HepG2 (cell line): ENCODE data around the gene PACRGL. TPM values are rescaled to one million over a fixed set of nuclear protein-coding genes. Genes with fewer than 3 reads are reported as not detected.

Source experiments
- ATF3 ChIP-seq: sonication (generic); formaldehyde crosslinking; IDR thresholded peaks from 2 replicates; pipeline ENCODE4 v1.4.0; 2020; ENCODE audit warnings: missing genetic modification reagents
- FOXP4 ChIP-seq: sonication (generic); formaldehyde crosslinking; IDR thresholded peaks from 2 replicates; pipeline ENCODE4 v1.4.0; 2020; ENCODE audit warnings: missing genetic modification reagents
- HHEX ChIP-seq: IDR thresholded peaks from 2 replicates; pipeline ENCODE4 v1.6.1; 2016; ENCODE audit warnings: control low read depth
- HNF4A ChIP-seq: sonication (generic); formaldehyde crosslinking; IDR thresholded peaks from 2 replicates; pipeline ENCODE4 v1.4.0; 2020; ENCODE audit warnings: missing genetic modification reagents
- HNRNPUL1 ChIP-seq: fragments of 200-400 bp; formaldehyde crosslinking; IDR thresholded peaks from 2 replicates; pipeline ENCODE4 v1.6.1; 2017; ENCODE audit warnings: low read depth, mild to moderate bottlenecking, low read length, moderate library complexity
- MEIS2 ChIP-seq: sonication (generic); formaldehyde crosslinking; IDR thresholded peaks from 2 replicates; pipeline ENCODE4 v1.9.0; 2021; ENCODE audit warnings: mild to moderate bottlenecking, missing genetic modification reagents
- NFRKB ChIP-seq: fragments of 450-650 bp; IDR thresholded peaks from 2 replicates; pipeline ENCODE4 v1.6.1; 2017
- PAXIP1 ChIP-seq: sonication (generic); formaldehyde crosslinking; conservative IDR thresholded peaks from 2 replicates; pipeline ENCODE4 v1.4.0; 2020; ENCODE audit warnings: mild to moderate bottlenecking, missing genetic modification reagents, moderate library complexity
- PRDM15 ChIP-seq: sonication (generic); formaldehyde crosslinking; IDR thresholded peaks from 2 replicates; pipeline ENCODE4 v1.4.0; 2020; ENCODE audit warnings: missing genetic modification reagents
- RFXAP ChIP-seq: sonication (generic); formaldehyde crosslinking; IDR thresholded peaks from 2 replicates; pipeline ENCODE4 v1.4.0; 2020; ENCODE audit warnings: missing genetic modification reagents, borderline replicate concordance
- TFDP2 ChIP-seq: sonication (generic); formaldehyde crosslinking; IDR thresholded peaks from 2 replicates; pipeline ENCODE4 v1.4.0; 2020; ENCODE audit warnings: missing genetic modification reagents
- ZNF280B ChIP-seq: sonication (generic); formaldehyde crosslinking; IDR thresholded peaks from 2 replicates; pipeline ENCODE4 v1.5.0; 2020; ENCODE audit warnings: missing genetic modification reagents, mild to moderate bottlenecking, borderline replicate concordance
- ZNF362 ChIP-seq: sonication (generic); formaldehyde crosslinking; IDR thresholded peaks from 2 replicates; pipeline ENCODE4 v1.4.0; 2020; ENCODE audit warnings: missing genetic modification reagents, mild to moderate bottlenecking, borderline replicate concordance
- ZNF672 ChIP-seq: sonication (generic); formaldehyde crosslinking; IDR thresholded peaks from 2 replicates; pipeline ENCODE4 v1.8.1; 2022; ENCODE audit warnings: missing genetic modification reagents
- polyA plus RNA-seq, 8 experiments: library from polyadenylated mRNA; depleted of rRNA in 3 of 8; stranded (reverse) in 7 of 8; unstranded in 1 of 8; fragments of >200 nt; fragmentation: Illumina TruSeq in 4 of 8; extraction: Trizol in 4 of 8; gene quantifications; 2 replicates each; pipeline versions ENCODE4 v1.2.1 to v1.2.3, GENCODE V29; 2011 to 2016; ENCODE audit warnings: low read depth in 4 of 8, missing spikeins in 1 of 8, mixed read lengths in 1 of 8; ENCODE audit not compliant: insufficient read depth in 1 of 8
- total RNA-seq, 5 experiments: library from RNA; depleted of rRNA; stranded (reverse); fragments of >200 nt; fragmentation: Illumina TruSeq; extraction: Trizol; gene quantifications; 2 replicates each; pipeline ENCODE4 v1.2.3, GENCODE V29; 2016; ENCODE audit warnings: low read depth in 1 of 5

PACRGL gene
- total and polyA plus RNA-seq, 2 of the 13 experiments (the other 11 are each of a cell fraction or from before 2014, with no cell fraction given), result 5.8 to 15.1 TPM

- no peak for TF ChIP-seq ZNF362 (CRISPR knock-in tag)
- TF ChIP-seq PRDM15 (CRISPR knock-in tag), result no peak
- 0 out of 2 replicates have a peak, but pooled peaks have one; percentile 44 for TF ChIP-seq MEIS2
- TF ChIP-seq HNRNPUL1, result no peak
- peak; percentile 70; the same call in 1 of the 2 replicates for TF ChIP-seq RFXAP (CRISPR knock-in tag)
- no peak for TF ChIP-seq HHEX
- TF ChIP-seq ZNF280B (CRISPR knock-in tag), result no peak
- no peak for TF ChIP-seq NFRKB
- no peak for TF ChIP-seq FOXP4 (CRISPR knock-in tag)
- no peak for TF ChIP-seq ZNF672 (CRISPR knock-in tag)
- TF ChIP-seq TFDP2 (CRISPR knock-in tag), result peak; percentile 86
- peak; percentile 48 for TF ChIP-seq PAXIP1
- TF ChIP-seq ATF3 (CRISPR knock-in tag), result 0 out of 2 replicates have a peak, but pooled peaks have one; percentile 30
- TF ChIP-seq HNF4A (CRISPR knock-in tag), result peak; percentile 60
Observed at GRCh38 chr4:20700007-20700761, at the start of gene PACRGL (continued).
